HFFc6 (cell line): ENCODE measurements around the gene ABCC9. TPM values are rescaled to one million over a fixed set of nuclear protein-coding genes. Genes with fewer than 3 reads are reported as not detected.

Experiments
- DNase-seq: peaks from one replicate; pipeline ENCODE4 v3.0.0-alpha.2; 2018
- H3K27ac Mint-ChIP-seq: 2 replicates; pipeline ENCODE4 v1.8.0; 2020; ENCODE audit warnings: mild to moderate bottlenecking, mixed read lengths
- H3K27me3 Mint-ChIP-seq: 2 replicates; pipeline ENCODE4 v1.8.0; 2021; ENCODE audit warnings: mild to moderate bottlenecking, moderate library complexity, mixed read lengths; ENCODE audit not compliant: insufficient read depth
- H3K36me3 Mint-ChIP-seq: 2 replicates; pipeline ENCODE4 v1.8.0; 2021; ENCODE audit warnings: low read depth, mixed read lengths
- H3K4me1 Mint-ChIP-seq: 2 replicates; pipeline ENCODE4 v1.8.0; 2020; ENCODE audit warnings: low read depth, mixed read lengths
- H3K4me3 Mint-ChIP-seq: 2 replicates; pipeline ENCODE4 v1.8.0; 2020; ENCODE audit warnings: mild to moderate bottlenecking, moderate library complexity, mixed read lengths
- H3K9me3 Mint-ChIP-seq: 2 replicates; pipeline ENCODE4 v1.8.0; 2020; ENCODE audit warnings: mild to moderate bottlenecking, mixed read lengths
- CTCF ChIP-seq: fragments of 200-600 bp; sonication (generic); IDR thresholded peaks from 2 replicates; pipeline ENCODE4 v1.5.0; 2021; ENCODE audit warnings: antibody characterized with exemption, mild to moderate bottlenecking
- total RNA-seq, 6 experiments: library from RNA; stranded (reverse); fragmentation: NEBNext Ultra II Directional; extraction: Animal tissue kit (Norgen Biotek cat#: 25700); gene quantifications; 2 replicates in 1 of 6; 3 replicates in 5 of 6; pipeline ENCODE4 v1.2.3, GENCODE V29; 2021

Gene ABCC9
- total RNA-seq, 6 experiments from 2014 or later = 0.81 to 9.7 (median 8.2) TPM

GRCh38 chr12:21775133-21775820 is 165.9 kb downstream of the ABCC9 start:
- no peaks in the 10 kb centered on the region for H3K9me3 Mint-ChIP-seq
- DNase-seq = no peak
- peak overlapping the region; percentile 85 for H3K4me3 Mint-ChIP-seq
- no peak for TF ChIP-seq CTCF
- H3K27ac Mint-ChIP-seq = no peak overlapping the region; the same call in 1 of the 2 replicates
- H3K36me3 Mint-ChIP-seq = peaks cover 9% of the 10 kb centered on the region; the same call in 1 of the 2 replicates
- peaks cover 2% of the 10 kb centered on the region; the same call in 1 of the 2 replicates for H3K27me3 Mint-ChIP-seq
- H3K4me1 Mint-ChIP-seq = peaks cover 38% of the 10 kb centered on the region; the same call in 1 of the 2 replicates

GRCh38 chr12:21774358-21775132 is 166.7 kb downstream of the ABCC9 start, which contains the start of gene KCNJ8:
Gene KCNJ8 (minus strand): TSS chr12:21774706. CDS start chr12:21773616, 1,090 bp downstream.
- H3K27me3 Mint-ChIP-seq = peaks cover 2% of the 10 kb centered on the region; the same call in 1 of the 2 replicates
- peaks cover 14% of the 10 kb centered on the region; the same call in 1 of the 2 replicates for H3K36me3 Mint-ChIP-seq
- DNase-seq = no peak
- H3K27ac Mint-ChIP-seq = peak within 1 kb of the TSS; percentile 20; the same call in 1 of the 2 replicates
- H3K9me3 Mint-ChIP-seq = no peaks in the 10 kb centered on the region
- H3K4me3 Mint-ChIP-seq = peak within 1 kb of the TSS; percentile 85
- no peak for TF ChIP-seq CTCF
- H3K4me1 Mint-ChIP-seq = peaks cover 46% of the 10 kb centered on the region; the same call in 1 of the 2 replicates

GRCh38 chr12:21773806-21774205 is 167.4 kb downstream of the ABCC9 start:
- Mint-ChIP-seq H3K9me3 (no peaks in the 10 kb centered on the region), H3K4me1 (peaks cover 50% of the 10 kb centered on the region; the same call in 1 of the 2 replicates), H3K36me3 (peaks cover 18% of the 10 kb centered on the region; the same call in 1 of the 2 replicates), H3K27ac (peak overlapping the region; percentile 20; the same call in 1 of the 2 replicates), H3K4me3 (peak overlapping the region; percentile 85), H3K27me3 (peaks cover 2% of the 10 kb centered on the region; the same call in 1 of the 2 replicates)
- no peak for DNase-seq
- TF ChIP-seq CTCF = no peak

GRCh38 chr12:21773263-21773741 is 167.9 kb downstream of the ABCC9 start:
- peak overlapping the region; percentile 32; the same call in 1 of the 2 replicates for H3K27ac Mint-ChIP-seq
- TF ChIP-seq CTCF = peak; percentile 44
- peaks cover 50% of the 10 kb centered on the region; the same call in 1 of the 2 replicates for H3K4me1 Mint-ChIP-seq
- no peaks in the 10 kb centered on the region for H3K9me3 Mint-ChIP-seq
- peak overlapping the region; percentile 85 for H3K4me3 Mint-ChIP-seq
- peaks cover 2% of the 10 kb centered on the region; the same call in 1 of the 2 replicates for H3K27me3 Mint-ChIP-seq
- DNase-seq = no peak
- peaks cover 18% of the 10 kb centered on the region; the same call in 1 of the 2 replicates for H3K36me3 Mint-ChIP-seq

- peaks cover 2% of the 10 kb centered on the region; the same call in 1 of the 2 replicates for H3K27me3 Mint-ChIP-seq
- no peak for DNase-seq
- peak overlapping the region; percentile 51; the same call in 1 of the 2 replicates for H3K4me3 Mint-ChIP-seq
- no peak overlapping the region; the same call in 1 of the 2 replicates for H3K27ac Mint-ChIP-seq
- peaks cover 20% of the 10 kb centered on the region; the same call in 1 of the 2 replicates for H3K36me3 Mint-ChIP-seq
- TF ChIP-seq CTCF = no peak
- H3K4me1 Mint-ChIP-seq = peaks cover 50% of the 10 kb centered on the region; the same call in 1 of the 2 replicates
- no peaks in the 10 kb centered on the region for H3K9me3 Mint-ChIP-seq
These were observed 169.9 kb downstream of the ABCC9 start for GRCh38 chr12:21771311-21771710.
